Panc1 (cell line): ENCODE data around the gene DNASE1L2. TPM values are rescaled to one million over a fixed set of nuclear protein-coding genes. Genes with fewer than 3 reads are reported as not detected.

Source experiments
- ATAC-seq: fragments of 200-7000 bp; cut with Tn5 transposase; 2 replicates; pipeline ENCODE4 v1.9.1; 2020; ENCODE audit warnings: mild to moderate bottlenecking, moderate library complexity
- Bru-seq: library from RNA; stranded (reverse); fragments of 400-500 nt; gene quantifications from one replicate; lab custom pipeline; 2021; lab: Mats Ljungman, UMichigan
- BruChase-seq, 2 experiments: library from RNA; stranded (reverse); fragments of 400-500 nt; gene quantifications; one replicate each; lab custom pipeline; 2021; lab: Mats Ljungman, UMichigan
- BruUV-seq: library from RNA; stranded (reverse); fragments of 400-500 nt; replicated peaks from 2 replicates; lab custom pipeline; 2021; lab: Mats Ljungman, UMichigan
- CTCF ChIA-PET: fragments of 300-600 bp; sonication (Branson Sonifier 250); formaldehyde crosslinking; loops from one replicate; lab custom pipeline; 2022; ENCODE audit warnings: antibody characterized with exemption; lab: Charles Lee
- POLR2A ChIA-PET: fragments of 300-600 bp; sonication (Branson Sonifier 250); formaldehyde crosslinking; loops from one replicate; lab custom pipeline; 2022; ENCODE audit warnings: antibody characterized with exemption; lab: Charles Lee
- DNase-seq: peaks from one replicate; pipeline ENCODE4 v3.0.0-alpha.2; 2010; ENCODE audit warnings: low read depth, low spot score
- H3K27ac ChIP-seq: 2 replicates; pipeline ENCODE4 v1.5.1; 2011; ENCODE audit warnings: mild to moderate bottlenecking, low read length, inconsistent platforms
- H3K27me3 ChIP-seq: fragments of 200-500 bp; sonication (Bioruptor generic); 2 replicates; pipeline ENCODE4 v1.6.0; 2014; ENCODE audit warnings: low read length, inconsistent platforms; ENCODE audit not compliant: control insufficient read depth, insufficient read depth
- H3K36me3 ChIP-seq: fragments of 200-500 bp; sonication (Bioruptor generic); 2 replicates; pipeline ENCODE4 v1.5.1; 2014; ENCODE audit warnings: inconsistent platforms, mild to moderate bottlenecking, low read length, moderate library complexity; ENCODE audit not compliant: control insufficient read depth, insufficient read depth
- H3K4me1 ChIP-seq: 2 replicates; pipeline ENCODE4 v1.5.1; 2011; ENCODE audit warnings: inconsistent platforms, mild to moderate bottlenecking, low read length, moderate library complexity; ENCODE audit not compliant: control insufficient read depth, insufficient read depth
- H3K4me3 ChIP-seq, 2 experiments: 2 replicates each; pipeline ENCODE4 v1.5.1; 2011 to 2012; ENCODE audit warnings: low read depth in 2 of 2, low read length in 2 of 2, mild to moderate bottlenecking in 2 of 2, inconsistent platforms in 1 of 2, moderate library complexity in 1 of 2
- H3K9me3 ChIP-seq: fragments of 200-500 bp; sonication (Bioruptor generic); 2 replicates; pipeline ENCODE4 v1.5.1; 2014; ENCODE audit warnings: low read depth, mild to moderate bottlenecking, inconsistent platforms, low read length, moderate library complexity; ENCODE audit not compliant: control insufficient read depth, insufficient read depth
- CTCF ChIP-seq: fragments of 450-650 bp; IDR thresholded peaks from 2 replicates; pipeline ENCODE4 v1.5.1; 2017; ENCODE audit warnings: mild to moderate bottlenecking
- POLR2AphosphoS5 ChIP-seq: IDR thresholded peaks from 2 replicates; pipeline ENCODE4 v1.6.1; 2012; ENCODE audit warnings: mild to moderate bottlenecking, low read depth, low read length, moderate library complexity
- SIN3A ChIP-seq: IDR thresholded peaks from 2 replicates; pipeline ENCODE4 v1.6.1; 2012; ENCODE audit warnings: low read depth, mild to moderate bottlenecking, low read length, moderate library complexity, borderline replicate concordance; ENCODE audit not compliant: insufficient read depth
- TCF7L2 ChIP-seq: IDR thresholded peaks from 2 replicates; pipeline ENCODE4 v1.6.1; 2011; ENCODE audit warnings: mild to moderate bottlenecking, low read depth, low read length, inconsistent platforms
- in situ Hi-C: cut with HindIII; loops from 2 replicates; pipeline ENCODE4 v1.10.0; 2016; ENCODE audit warnings: low sequenced_read_pairs, low pct_unique_long_range_greater_than_20kb
- intact Hi-C: fragments of 100-400 bp; cut with micrococcal nuclease; formaldehyde crosslinking; loops from one replicate; pipeline ENCODE4 v1.10.0; 2022; ENCODE audit not compliant: unreplicated experiment
- long read RNA-seq: library from polyadenylated mRNA; unstranded; transcript quantifications from one replicate; pipeline ENCODE4 v2.0.0, GENCODE V29; 2021; ENCODE audit not compliant: unreplicated experiment
- polyA plus RNA-seq: library from polyadenylated mRNA; unstranded; fragments of >200 nt; gene quantifications from one replicate; pipeline ENCODE4 v1.2.1, GENCODE V29; 2012; ENCODE audit warnings: missing spikeins; ENCODE audit not compliant: insufficient read length
- total RNA-seq: library from RNA; stranded (reverse); gene quantifications from one replicate; pipeline ENCODE4 v1.2.1, GENCODE V29; 2021; ENCODE audit not compliant: unreplicated experiment
- TF ChIP-seq, protein P1 (sequence below), 2 experiments: IDR thresholded peaks; 2 replicates each; pipeline ENCODE4 v1.6.1; 2011 to 2012; ENCODE audit warnings: low read depth in 2 of 2, control low read depth in 1 of 2, low read length in 1 of 2, mild to moderate bottlenecking in 1 of 2, moderate library complexity in 1 of 2; ENCODE audit not compliant: insufficient read depth in 1 of 2

DNASE1L2 gene
- 4.4 TPM for total RNA-seq
- polyA plus RNA-seq: 4.3 TPM
- percentile 40 among the genes with signal in this experiment for Bru-seq, nascent RNA
- BruChase-seq, experiment 1, labeled RNA remaining after a 2-hour chase: percentile 52 among the genes with signal in this experiment
- percentile 38 among the genes with signal in this experiment for BruChase-seq, experiment 2, labeled RNA remaining after a 6-hour chase
- long read RNA-seq, partial matches to known transcripts: 0 of 1 reads
- long read RNA-seq, other reads (novel, unspliced or antisense): 1 of 1 reads

DNA sequence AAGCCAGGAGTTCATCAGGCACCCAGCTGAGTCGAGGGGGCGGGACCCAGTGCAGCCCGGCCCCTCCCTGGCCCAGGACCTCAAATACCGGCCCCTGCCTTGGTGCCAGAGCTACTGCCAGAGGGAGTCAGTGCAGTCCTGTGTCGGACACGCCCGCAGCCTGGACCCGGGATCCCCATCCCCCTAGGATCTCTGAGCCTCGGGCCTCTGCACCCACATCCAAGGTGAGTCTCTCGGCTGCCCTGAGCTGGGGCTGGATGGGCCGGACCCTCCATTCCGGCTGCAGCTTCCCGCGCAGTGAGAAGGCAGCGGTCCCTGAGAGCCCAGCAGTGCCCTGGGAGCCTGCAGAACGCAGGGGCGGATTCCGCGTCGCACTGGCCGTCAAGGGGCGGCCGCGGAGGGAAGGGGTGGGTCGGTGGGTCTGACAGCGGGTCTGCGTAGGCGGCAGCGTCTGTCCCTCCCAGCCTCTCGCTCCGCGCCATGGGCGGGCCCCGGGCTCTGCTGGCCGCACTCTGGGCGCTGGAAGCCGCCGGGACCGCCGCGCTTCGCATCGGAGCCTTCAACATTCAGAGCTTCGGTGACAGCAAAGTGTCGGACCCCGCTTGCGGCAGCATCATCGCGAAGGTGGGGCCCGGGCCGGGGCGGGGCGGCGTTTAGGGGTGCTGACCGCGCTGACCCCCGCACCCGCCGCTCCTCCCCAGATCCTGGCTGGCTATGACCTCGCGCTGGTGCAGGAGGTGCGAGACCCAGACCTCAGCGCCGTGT lies at the start of gene DNASE1L2:
TSS of gene DNASE1L2 (plus strand) at position 108 of the 765 bp plus-strand sequence. CDS start at position 481, 373 bp downstream.
- Histone ChIP-seq H3K4me1 (peaks cover 8% of the 10 kb centered on the region), H3K27ac (no peak within 1 kb of the TSS), H3K4me3 (no peak within 1 kb of the TSS), H3K36me3 (no peaks in the 10 kb centered on the region; the same call in 1 of the 2 replicates), H3K27me3 (no peaks in the 10 kb centered on the region), H3K9me3 (no peaks in the 10 kb centered on the region)
- intact Hi-C loops (no loop called here), in situ Hi-C loops (no loop called here)
- ChIA-PET POLR2A (no interaction called here), CTCF (no interaction called here)
- ATAC-seq (peak; percentile 62), DNase-seq (no peak)
- no peak for TF ChIP-seq CTCF
- 0 out of 2 replicates have a peak, but pooled peaks have one; percentile 43 for TF ChIP-seq SIN3A
- BruUV-seq: no TSS peak

- H3K27me3 ChIP-seq: no peaks in the 10 kb centered on the region
- ChIA-PET CTCF (no interaction called here), POLR2A (no interaction called here)
- no peak overlapping the region for H3K4me3 ChIP-seq
- no peak for DNase-seq
- intact Hi-C loops (no loop called here), in situ Hi-C loops (no loop called here)
- no peaks in the 10 kb centered on the region for H3K36me3 ChIP-seq
- no peak overlapping the region for H3K27ac ChIP-seq
- H3K9me3 ChIP-seq: no peaks in the 10 kb centered on the region
- H3K4me1 ChIP-seq: 0 out of 2 replicates have a peak, but pooled peaks cover 5% of the 10 kb centered on the region
- TF ChIP-seq, protein P1, sequence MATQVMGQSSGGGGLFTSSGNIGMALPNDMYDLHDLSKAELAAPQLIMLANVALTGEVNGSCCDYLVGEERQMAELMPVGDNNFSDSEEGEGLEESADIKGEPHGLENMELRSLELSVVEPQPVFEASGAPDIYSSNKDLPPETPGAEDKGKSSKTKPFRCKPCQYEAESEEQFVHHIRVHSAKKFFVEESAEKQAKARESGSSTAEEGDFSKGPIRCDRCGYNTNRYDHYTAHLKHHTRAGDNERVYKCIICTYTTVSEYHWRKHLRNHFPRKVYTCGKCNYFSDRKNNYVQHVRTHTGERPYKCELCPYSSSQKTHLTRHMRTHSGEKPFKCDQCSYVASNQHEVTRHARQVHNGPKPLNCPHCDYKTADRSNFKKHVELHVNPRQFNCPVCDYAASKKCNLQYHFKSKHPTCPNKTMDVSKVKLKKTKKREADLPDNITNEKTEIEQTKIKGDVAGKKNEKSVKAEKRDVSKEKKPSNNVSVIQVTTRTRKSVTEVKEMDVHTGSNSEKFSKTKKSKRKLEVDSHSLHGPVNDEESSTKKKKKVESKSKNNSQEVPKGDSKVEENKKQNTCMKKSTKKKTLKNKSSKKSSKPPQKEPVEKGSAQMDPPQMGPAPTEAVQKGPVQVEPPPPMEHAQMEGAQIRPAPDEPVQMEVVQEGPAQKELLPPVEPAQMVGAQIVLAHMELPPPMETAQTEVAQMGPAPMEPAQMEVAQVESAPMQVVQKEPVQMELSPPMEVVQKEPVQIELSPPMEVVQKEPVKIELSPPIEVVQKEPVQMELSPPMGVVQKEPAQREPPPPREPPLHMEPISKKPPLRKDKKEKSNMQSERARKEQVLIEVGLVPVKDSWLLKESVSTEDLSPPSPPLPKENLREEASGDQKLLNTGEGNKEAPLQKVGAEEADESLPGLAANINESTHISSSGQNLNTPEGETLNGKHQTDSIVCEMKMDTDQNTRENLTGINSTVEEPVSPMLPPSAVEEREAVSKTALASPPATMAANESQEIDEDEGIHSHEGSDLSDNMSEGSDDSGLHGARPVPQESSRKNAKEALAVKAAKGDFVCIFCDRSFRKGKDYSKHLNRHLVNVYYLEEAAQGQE (IDR thresholded peaks at IDR 0.05; ENCODE audit: insufficient read depth in 1 of 2, low read depth in 2 of 2, low read length in 1 of 2): no peak
- TF ChIP-seq SIN3A: no peak
- no peak for TF ChIP-seq POLR2AphosphoS5
- TF ChIP-seq TCF7L2: no peak
- no peak for TF ChIP-seq CTCF
- no TSS peak for BruUV-seq
- no peak for ATAC-seq
Measured at GRCh38 chr16:2186505-2186904, 49.7 kb upstream of the DNASE1L2 start.
